Measurements from ENCODE around the gene FAHD2B.
"Not testable (repeated sequence)": the region's sequence is repeated elsewhere in the genome, so short reads cannot be mapped to it uniquely, and the experiment has no call there.

DNA sequence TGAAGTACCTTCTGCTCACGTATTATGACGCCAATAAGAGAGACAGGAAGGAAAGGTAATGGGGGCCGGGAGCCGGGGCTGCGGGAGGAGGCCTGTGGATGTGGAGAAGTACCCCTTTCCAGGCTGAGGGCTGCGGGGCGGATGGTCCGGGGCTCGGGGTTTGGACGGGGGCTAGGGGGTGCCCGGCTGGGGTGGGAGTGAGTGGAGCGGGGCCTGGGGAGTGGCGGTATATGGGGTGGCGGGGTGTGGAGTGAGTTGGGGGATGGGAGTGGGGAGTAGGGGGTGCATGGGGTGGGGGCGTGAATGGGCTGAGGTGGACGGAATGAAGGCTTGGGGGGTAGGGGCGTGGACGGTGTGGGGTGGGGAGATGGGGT is 19.2 kb upstream of the FAHD2B start:
- not testable (repeated sequence) for TF ChIP-seq POLR2A (IDR thresholded peaks at IDR 0.05; ENCODE audit: borderline replicate concordance, extremely low read depth, insufficient read depth, insufficient read length); CTCF (IDR thresholded peaks at IDR 0.05 in 2 of 3, conservative IDR thresholded peaks at IDR 0.05 in 1 of 3; ENCODE audit: borderline replicate concordance in 1 of 3, insufficient read depth in 1 of 3, low read depth in 2 of 3, low read length in 2 of 3); RAD21 (IDR thresholded peaks at IDR 0.05; ENCODE audit: low read depth); YY1 (IDR thresholded peaks at IDR 0.05; ENCODE audit: extremely low read depth, insufficient replicate concordance, low read depth, low read length); CEBPB (IDR thresholded peaks at IDR 0.05; ENCODE audit: low read depth); ZNF274 (IDR thresholded peaks at IDR 0.05; ENCODE audit: low read depth, low read length); POLR2AphosphoS5 (IDR thresholded peaks at IDR 0.05; ENCODE audit: low read depth, low read length); SP1 (IDR thresholded peaks at IDR 0.05; ENCODE audit: low read depth); EZH2 (IDR thresholded peaks at IDR 0.05); SIN3A (IDR thresholded peaks at IDR 0.05; ENCODE audit: low read depth); EGR1 (IDR thresholded peaks at IDR 0.05; ENCODE audit: low read depth); JUND (IDR thresholded peaks at IDR 0.05)
- TF ChIP-seq, protein P1, sequence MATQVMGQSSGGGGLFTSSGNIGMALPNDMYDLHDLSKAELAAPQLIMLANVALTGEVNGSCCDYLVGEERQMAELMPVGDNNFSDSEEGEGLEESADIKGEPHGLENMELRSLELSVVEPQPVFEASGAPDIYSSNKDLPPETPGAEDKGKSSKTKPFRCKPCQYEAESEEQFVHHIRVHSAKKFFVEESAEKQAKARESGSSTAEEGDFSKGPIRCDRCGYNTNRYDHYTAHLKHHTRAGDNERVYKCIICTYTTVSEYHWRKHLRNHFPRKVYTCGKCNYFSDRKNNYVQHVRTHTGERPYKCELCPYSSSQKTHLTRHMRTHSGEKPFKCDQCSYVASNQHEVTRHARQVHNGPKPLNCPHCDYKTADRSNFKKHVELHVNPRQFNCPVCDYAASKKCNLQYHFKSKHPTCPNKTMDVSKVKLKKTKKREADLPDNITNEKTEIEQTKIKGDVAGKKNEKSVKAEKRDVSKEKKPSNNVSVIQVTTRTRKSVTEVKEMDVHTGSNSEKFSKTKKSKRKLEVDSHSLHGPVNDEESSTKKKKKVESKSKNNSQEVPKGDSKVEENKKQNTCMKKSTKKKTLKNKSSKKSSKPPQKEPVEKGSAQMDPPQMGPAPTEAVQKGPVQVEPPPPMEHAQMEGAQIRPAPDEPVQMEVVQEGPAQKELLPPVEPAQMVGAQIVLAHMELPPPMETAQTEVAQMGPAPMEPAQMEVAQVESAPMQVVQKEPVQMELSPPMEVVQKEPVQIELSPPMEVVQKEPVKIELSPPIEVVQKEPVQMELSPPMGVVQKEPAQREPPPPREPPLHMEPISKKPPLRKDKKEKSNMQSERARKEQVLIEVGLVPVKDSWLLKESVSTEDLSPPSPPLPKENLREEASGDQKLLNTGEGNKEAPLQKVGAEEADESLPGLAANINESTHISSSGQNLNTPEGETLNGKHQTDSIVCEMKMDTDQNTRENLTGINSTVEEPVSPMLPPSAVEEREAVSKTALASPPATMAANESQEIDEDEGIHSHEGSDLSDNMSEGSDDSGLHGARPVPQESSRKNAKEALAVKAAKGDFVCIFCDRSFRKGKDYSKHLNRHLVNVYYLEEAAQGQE (IDR thresholded peaks at IDR 0.05; ENCODE audit: low read depth), result not testable (repeated sequence)
